ACHN (cell line): Measurements from ENCODE around the gene EIF2S2.

Source experiments
- DNase-seq: peaks from one replicate; pipeline ENCODE4 v3.0.0-alpha.2; 2015
- in situ Hi-C: cut with HindIII; loops from 2 replicates; pipeline ENCODE4 v1.10.0; 2017; ENCODE audit warnings: low sequenced_read_pairs, low pct_ligation_motif_present, low pct_unique_long_range_greater_than_20kb

The EIF2S2 gene

DNA sequence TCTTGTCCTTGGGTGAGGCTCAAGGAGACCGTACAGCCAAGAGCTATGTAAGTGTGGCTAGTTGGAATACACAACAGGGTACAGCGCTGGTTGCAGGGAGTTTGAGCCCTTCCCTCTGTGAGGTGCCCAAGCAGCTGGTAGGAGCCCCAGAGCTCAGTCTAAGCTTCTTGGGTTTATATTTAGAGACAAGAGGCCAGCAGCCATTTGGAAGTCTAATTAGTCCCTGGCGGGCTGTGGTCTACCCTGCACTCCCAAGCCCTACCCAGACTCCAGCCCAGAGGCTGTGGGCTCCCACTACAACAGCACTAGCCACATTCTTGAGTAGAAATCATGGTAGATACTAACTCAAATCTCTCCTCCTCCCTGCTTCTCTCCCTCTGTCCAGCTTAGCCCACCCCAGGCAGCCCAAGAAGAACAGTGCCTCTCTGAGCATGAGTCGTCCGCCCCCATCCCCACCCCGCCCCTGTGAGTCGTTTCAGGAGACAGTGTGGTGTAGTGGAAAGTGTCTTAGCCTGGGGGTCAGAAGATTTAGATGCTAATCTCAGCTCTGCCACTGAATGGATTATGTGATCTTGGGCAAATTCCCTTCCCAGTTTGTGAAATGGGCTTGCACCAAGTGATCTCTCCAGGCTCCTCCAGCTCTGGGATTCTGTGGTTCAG is 37.8 kb downstream of the EIF2S2 start:
- DNase-seq, result no peak
- in situ Hi-C loops, result no loop called here

DNA sequence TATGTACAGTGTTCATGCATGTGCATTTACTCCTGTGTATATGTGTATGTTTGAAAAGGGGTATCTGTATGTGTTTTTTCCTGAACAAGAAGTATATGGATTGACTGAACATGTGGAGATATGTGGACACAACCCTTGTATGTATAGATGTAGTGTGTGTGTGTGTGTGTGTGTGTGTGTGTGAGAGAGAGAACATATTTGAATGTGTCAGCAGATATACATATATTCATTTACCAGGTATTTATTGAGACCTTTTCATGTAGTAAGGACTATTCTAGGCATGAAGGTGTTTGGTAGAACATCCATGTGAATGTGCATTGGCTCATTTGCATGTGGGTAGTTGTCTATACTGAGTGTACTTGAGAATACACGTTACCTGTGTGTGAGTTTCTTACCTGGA is 39.3 kb downstream of the EIF2S2 start:
- DNase-seq, result no peak
- in situ Hi-C loops, result no loop called here

DNA sequence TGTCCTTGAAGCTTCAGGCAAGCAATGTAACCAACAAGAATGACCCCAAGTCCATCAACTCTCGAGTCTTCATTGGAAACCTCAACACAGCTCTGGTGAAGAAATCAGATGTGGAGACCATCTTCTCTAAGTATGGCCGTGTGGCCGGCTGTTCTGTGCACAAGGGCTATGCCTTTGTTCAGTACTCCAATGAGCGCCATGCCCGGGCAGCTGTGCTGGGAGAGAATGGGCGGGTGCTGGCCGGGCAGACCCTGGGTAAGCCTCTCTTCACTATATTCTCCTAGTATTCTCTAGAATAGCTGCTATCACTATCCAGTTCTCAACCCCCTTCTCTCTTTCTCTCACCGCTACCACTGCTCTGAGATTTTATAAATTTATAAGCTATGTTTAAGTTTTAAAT is 40.0 kb downstream of the EIF2S2 start:
- in situ Hi-C loops, result no loop called here
- no peak for DNase-seq

DNA sequence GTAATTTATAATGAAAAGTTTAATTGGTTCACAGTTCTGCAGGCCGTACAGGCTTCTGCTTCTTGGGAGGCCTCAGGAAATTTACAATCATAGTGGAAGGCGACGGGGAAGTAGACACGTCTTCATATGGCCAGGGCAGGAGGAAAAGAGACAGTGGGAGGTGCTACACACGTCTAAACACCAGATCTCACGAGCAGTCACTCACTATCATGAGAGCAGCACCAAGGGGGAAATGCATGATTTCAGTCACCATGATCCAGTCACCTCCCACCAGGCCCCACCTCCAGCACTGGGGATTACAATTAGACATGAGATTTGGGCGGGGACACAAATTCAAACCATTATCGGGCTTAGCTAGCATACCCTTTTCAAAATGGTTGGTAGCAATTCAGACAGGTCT is 41.2 kb downstream of the EIF2S2 start:
- in situ Hi-C loops, result no loop called here
- no peak for DNase-seq

DNA sequence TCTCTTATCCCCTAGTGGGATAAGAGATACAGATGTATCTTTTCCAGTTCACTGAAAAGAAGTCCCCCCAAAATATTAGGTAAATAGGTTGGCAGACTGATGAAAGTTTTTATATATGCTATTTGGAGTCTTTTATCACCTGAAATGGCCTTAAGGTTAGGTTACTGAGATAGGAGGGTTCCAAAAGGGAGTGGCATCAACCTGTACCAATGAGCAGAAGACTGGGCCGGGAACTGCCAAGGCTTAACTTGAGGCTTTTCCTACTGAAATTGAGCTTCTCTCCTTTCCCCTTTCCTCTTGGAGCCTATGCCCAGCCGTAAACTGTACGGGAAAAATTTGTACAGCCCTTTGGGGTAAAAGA is 42.0 kb downstream of the EIF2S2 start:
- no peak for DNase-seq
- in situ Hi-C loops, result no loop called here

DNA sequence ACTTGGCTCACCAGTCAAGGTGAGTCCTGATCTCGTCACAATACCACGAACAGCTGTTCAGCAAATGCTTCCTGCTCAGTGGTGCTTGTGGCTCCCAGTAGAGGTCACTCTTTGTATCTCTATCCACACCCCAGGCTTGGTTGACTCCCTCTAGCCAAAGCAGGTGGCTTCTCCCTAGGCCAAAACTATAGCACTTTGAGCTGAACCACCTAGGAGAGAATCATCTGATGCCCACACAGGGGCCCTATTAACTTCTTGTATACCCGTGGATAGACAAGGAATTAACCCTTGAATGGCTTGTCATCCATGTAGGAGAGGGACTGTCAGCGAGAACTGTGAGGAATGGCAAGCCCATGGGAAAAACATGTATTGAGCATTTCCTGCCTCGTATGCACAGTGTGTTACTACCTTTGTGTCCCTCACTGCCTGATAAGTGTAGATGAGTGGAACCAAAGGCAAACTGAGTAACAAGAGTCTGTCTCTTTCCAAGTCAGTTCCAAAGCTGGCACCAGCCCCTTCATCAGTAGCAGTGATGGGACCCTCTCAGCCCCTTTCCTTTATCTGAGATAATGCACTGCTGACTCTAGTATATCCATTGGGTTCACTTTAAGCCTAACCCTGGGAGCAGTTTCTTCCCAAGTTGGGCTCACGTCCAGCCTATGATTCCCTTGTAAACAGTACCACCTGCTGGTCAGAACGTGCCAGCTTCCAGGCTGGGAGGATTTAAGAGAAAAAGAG is 42.5 kb downstream of the EIF2S2 start:
- peak; percentile 78 for DNase-seq
- in situ Hi-C loops, result no loop called here

DNA sequence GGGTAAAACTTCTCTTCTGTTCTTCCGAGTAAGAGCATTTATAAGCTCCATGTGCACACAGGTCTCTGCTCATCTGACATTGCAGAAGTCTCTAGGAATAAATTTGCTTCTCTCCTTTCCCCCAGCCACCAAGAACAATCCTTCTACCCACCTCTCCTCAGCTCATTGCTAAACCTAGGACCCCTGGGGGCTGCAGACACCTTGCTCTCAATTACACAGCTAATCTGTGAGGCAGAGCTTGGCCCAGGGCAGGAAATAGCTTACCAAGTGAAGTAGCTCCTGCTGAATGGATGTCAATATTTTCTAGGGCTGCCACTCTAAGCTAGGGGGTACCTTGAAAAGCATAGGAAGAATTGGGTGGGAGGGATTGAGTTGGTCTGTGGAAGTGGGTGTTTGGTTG is 44.0 kb downstream of the EIF2S2 start:
- no peak for DNase-seq
- in situ Hi-C loops, result no loop called here

DNA sequence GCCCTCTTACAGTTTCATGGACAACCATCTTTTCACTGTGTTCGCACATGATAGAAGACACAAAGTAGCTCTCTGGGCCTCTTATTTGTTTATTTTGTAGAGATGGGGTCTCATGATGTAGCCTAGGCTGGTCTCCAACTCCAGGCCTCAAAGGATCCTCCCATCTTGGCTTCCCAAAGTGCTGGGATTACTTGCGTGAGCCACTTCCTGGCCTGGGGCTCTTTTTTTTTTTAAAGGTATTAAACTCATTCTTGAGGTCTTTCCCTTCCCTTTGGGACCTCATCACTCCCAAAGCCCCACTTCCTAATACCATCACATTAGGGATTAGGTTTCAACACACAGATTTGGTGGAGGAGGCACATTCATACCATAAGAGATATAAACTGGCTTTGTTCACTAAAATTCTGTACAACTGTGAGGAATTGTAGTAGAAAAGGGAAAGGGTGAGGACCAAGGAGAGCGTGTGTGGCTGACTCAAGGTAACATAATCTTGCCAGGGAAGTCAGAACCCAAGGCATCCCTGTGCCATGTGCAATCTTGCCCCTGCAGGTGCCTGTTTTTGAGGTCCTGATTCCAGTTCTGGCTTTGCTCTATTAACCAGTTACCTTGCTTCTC is 45.5 kb downstream of the EIF2S2 start:
- no peak for DNase-seq
- in situ Hi-C loops, result no loop called here

DNA sequence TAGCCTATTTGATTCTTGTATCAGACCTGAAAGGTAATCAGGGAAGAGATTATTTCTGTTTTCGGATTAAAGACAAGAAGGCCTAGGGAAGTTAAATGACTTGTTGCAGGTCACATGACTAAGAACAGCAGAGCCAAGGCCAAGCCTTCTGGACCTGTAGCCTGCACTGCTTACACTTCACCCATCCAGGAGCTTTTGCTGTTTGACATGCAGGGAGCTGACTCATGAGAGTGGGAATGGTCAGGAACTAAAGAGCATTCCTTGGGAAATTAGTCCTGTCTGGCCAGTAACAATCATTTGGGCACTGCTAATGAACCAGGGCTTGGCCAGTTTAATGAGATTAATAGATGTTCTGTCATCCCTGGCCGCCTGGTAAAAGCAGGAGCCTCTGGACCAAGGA is 46.8 kb downstream of the EIF2S2 start:
- DNase-seq, result no peak

DNA sequence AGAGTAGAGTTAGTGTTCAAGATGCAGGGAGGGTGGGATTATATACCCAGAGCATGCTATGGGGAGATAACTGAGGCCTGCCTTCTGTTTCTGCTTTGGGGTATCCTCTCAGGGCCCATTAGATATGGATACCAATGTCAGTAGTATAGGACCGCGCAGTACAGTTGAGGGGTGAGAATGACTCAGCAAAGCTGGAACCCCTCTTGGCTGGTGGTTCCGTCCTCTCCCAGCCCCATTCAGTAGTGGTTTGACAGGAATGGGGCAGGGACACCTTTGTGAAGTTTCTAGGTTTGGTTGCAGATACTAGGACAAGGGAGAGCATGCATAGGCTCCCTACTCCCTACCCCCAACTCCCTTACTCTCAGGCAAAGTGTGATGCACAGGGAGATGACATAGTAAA is 47.8 kb downstream of the EIF2S2 start:
- in situ Hi-C loops, result no loop called here
- no peak for DNase-seq

More for the DNA sequence above, 46.8 kb downstream of the EIF2S2 start:
- in situ Hi-C loops, result no loop called here

DNA sequence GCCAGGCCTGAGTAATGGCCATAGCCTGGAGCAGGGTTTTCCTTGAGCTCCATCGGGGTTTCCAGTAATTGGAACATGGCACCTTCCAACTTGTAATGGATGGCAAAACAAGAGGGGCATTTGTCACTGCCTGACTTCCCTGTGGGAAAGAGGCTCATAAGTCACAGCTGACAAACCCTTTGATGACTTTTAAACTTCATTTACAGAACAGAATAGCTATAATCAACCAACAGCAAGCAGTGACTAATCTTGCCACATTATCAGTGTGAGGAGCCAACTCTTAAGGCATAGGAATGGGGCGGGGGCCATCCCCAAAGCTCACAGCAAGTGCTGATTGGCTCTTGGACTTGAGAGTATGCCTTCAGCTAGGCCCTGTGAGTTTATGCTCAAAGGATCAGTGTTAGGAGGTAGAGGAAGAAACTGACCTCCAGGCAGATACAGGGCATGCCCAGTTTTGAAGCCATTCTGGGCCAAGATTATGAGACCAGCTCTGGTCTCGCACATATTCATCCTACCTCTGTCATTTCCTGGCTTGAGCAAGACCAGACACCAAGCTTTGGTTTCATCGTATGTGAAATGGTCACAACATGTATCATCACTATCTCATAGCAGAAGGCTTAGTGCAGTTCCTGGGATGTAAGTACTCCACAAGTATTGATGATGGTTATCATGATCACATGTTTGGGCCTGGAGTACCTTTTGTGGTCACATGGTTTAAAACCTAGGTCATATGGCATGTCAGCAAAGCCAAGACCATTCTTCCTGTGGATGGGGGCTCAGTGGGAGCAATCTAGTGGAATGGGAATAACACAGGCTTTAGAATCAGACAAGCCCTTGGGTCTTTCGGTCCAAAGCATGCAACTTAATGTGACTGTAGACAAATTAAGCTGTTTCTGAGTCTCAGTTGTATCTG is 49.2 kb downstream of the EIF2S2 start:
- in situ Hi-C loops, result no loop called here
- DNase-seq, result no peak

DNA sequence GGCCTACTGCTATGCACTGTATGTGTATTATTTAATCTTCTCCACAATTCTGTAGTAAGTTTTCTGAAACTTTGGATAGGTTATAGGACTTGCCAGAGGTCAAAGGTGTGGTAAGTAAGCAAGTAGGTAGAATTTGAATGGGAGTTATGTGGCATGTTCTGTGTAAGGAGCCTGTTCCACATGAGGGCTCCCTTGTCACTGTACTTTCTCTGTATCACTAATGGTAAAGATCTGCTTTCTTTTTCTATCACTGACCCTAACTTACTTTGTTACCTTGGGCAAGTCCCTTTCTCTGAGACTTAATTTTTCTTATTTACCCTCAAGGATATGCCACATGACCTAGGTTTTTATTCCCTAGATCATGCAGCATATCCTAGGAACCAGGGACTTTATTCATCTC is 50.3 kb downstream of the EIF2S2 start:
- in situ Hi-C loops, result no loop called here
- no peak for DNase-seq

DNA sequence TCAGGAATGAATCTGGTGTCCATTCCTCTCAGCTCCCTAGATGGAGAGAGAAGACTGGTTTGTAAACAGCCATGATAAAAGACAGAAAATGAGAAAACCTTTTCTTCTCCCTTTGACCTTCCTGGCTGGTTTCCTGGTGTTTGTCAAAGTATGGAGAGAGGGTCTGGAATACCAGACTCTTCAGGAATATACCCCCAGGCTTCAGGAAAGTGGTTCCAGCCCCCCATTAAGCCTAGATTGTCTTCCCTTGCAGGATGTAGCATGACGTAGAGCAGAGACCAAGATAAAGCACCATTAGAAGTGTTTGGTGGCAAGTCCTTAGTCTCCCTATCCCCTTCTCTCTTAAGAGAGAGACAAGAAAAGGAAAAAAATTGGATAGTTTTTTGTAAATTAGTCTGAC is 51.1 kb downstream of the EIF2S2 start:
- in situ Hi-C loops, result no loop called here
- DNase-seq, result no peak

DNA sequence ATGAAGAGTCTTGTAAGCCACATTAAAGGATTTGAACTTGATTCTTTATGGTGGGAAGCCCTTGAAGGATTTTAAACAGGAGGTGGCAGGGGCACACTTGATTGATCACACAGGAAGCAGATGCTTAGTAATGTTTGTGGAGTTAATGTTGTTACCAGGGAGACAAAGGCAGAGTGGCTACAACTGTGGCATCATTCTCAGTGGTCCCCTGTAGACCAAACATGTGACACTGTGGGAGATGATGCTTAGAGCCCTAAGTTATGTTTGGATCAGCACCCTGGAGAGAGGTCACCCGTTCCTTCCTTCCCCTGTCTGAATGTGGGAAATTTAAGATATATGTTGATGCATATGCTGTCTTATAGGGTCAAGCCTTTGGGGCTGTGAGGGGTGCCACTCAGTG is 53.2 kb downstream of the EIF2S2 start:
- in situ Hi-C loops, result no loop called here
- DNase-seq, result no peak

DNA sequence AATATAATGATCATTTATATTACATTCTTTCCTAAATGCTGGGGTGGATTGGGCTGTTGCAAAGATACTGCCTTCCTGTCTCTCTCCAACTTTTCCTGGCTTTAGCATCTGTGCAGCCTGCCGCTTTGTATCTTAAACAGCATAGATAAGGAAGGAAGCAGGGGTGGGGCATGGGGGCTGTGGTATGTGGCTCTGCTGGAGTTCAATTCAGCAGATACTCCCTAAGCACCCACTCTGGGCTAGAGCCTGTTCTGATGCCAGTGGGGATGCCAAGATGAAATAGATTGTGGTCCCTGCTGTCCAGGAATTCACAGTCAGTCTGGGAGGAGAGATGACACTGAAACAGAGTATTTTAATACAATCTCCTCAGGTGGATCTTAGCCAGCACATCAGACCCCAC is 56.8 kb downstream of the EIF2S2 start:
- DNase-seq, result no peak
- in situ Hi-C loops, result no loop called here

DNA sequence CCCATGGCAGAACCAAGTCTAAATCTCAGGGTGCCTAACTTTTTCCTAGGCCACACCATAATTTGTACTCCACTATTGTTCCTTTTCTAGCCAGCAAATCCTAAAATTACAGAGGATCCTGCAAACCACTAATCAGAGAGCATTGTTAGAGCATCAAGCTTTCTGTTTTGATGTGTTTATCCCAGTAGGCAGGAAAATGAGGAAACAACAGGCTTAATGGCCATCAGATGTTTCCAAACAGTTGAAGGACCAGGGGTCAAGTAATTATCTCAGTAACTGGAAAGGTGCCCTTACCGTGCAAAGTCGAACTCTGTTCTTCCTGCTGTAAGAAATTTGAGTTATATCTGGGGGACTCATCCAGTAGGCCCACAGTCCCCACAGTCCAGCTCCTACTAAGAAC is 59.6 kb downstream of the EIF2S2 start:
- no peak for DNase-seq
- in situ Hi-C loops, result no loop called here

DNA sequence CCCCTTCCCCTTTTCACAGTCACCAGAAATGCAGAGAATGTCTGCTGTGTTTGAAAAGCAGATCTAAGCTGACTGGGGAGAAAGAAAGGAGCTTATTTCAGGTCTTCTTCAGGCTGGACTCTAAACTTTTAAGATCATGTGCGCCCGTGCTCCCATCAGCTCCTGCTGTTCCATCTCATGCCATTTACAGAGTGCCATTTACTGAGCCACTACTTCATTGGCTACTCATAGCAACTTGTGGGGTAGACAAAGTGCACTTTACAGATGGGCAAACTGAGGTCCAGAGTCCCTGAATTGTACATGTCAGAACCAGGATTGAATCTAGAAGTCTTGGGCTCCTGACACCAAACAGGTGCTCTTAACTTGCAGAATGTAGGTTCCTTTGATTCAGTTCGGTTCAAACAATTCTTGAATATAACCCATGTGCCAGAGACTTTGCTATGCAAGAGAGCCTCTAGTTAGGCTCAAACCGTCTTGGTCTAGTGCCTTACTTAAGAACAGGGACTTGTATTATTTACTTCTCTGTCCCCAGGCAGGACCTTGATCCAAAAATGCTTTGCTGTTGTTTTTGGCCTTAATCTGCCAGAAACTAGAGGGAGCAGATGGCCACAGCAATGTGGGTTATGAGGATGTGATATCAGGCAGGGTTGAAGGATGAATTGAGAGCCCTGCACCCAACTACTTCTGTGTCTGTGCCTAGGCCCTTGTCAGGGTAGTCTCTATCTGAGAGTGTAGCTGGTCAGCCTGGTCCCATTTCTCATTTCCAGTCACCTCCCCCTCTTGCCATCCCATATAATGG is 61.9 kb downstream of the EIF2S2 start:
- in situ Hi-C loops, result no loop called here
- no peak for DNase-seq

DNA sequence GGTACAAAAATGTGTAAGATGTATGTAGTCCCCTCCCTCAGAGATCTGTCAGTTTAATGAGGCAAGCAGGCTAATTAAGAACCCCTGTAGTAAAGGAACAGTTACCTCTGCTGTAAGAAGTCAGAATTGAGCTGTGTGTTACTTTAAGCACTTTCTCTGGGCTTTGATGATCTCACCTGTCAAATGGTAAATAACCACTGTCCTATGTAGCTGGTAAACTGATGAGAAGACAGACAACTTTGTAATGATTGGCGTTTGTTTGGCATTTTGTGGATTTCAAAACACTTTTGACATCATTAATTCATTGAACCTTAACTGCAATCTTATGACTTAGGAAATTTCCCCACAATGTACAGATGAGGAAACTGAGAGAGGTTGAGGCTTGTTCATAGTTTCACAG is 62.7 kb downstream of the EIF2S2 start:
- in situ Hi-C loops, result no loop called here
- DNase-seq, result no peak
